Prostate gland (tissue), 2 donors: ENCODE measurements around the gene DTL.

Source experiments
- POLR2A ChIP-seq: fragments of 450-650 bp; IDR thresholded peaks from one replicate; pipeline ENCODE4 v1.6.1; 2016; ENCODE audit warnings: antibody characterized with exemption, mild to moderate bottlenecking
- TF ChIP-seq, protein P1 (sequence below), 4 experiments: fragments of 200-600 bp in 2 of 4; fragments of 450-650 bp in 2 of 4; sonication (generic) in 2 of 4; IDR thresholded peaks; 1 replicate in 3 of 4; 2 replicates in 1 of 4; pipeline ENCODE4 v1.5.1; 2016 to 2019; ENCODE audit warnings: antibody characterized with exemption in 4 of 4, mild to moderate bottlenecking in 2 of 4, moderate library complexity in 2 of 4

DNA sequence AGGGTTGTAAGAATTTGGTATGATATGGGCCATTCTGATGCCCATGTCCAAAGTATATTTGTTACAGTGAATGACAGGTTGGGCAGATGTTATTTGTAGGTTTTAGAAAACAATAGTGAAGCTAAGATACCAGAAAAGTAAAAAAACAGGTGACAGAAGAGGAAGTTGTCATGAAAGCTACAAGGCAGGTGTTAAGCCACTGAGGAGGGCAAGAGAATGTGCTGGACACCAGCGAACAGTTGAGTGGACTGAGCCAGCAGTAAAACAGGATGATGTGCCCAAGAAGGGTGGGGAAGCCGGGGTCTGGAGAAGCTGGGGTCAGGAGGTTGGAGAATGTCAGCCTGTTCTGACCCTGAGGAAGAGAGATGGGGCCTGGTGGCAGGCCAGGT lies 83.3 kb downstream of the DTL start:
- TF ChIP-seq, protein P1, sequence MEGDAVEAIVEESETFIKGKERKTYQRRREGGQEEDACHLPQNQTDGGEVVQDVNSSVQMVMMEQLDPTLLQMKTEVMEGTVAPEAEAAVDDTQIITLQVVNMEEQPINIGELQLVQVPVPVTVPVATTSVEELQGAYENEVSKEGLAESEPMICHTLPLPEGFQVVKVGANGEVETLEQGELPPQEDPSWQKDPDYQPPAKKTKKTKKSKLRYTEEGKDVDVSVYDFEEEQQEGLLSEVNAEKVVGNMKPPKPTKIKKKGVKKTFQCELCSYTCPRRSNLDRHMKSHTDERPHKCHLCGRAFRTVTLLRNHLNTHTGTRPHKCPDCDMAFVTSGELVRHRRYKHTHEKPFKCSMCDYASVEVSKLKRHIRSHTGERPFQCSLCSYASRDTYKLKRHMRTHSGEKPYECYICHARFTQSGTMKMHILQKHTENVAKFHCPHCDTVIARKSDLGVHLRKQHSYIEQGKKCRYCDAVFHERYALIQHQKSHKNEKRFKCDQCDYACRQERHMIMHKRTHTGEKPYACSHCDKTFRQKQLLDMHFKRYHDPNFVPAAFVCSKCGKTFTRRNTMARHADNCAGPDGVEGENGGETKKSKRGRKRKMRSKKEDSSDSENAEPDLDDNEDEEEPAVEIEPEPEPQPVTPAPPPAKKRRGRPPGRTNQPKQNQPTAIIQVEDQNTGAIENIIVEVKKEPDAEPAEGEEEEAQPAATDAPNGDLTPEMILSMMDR (IDR thresholded peaks at IDR 0.05): no peak
- no peak for TF ChIP-seq POLR2A
